ENCODE measurements around the gene KIAA0825. TPM values are rescaled to one million over a fixed set of nuclear protein-coding genes. Genes with fewer than 3 reads are reported as not detected.

The KIAA0825 gene
- total and polyA plus RNA-seq, 2 of the 8 experiments (the other 6 are each of a cell fraction or from before 2014, with no cell fraction given): 0.60 to 1.0 TPM

GRCh38 chr5:94168151-94168550 lies 450.3 kb downstream of the KIAA0825 start (continued):
- no peak for TF ChIP-seq CTCF (IDR thresholded peaks at IDR 0.05; ENCODE audit: control extremely low read depth in 1 of 3, insufficient read depth in 1 of 3, low read depth in 1 of 3, low read length in 3 of 3)
- no peak for TF ChIP-seq TBP (IDR thresholded peaks at IDR 0.05; ENCODE audit: low read depth, low read length)
- no peak for TF ChIP-seq CHD7 (IDR thresholded peaks at IDR 0.05; ENCODE audit: insufficient replicate concordance, low read length)
- no peak for TF ChIP-seq KDM5A (IDR thresholded peaks at IDR 0.05; ENCODE audit: low read length)
- no peak for TF ChIP-seq BRCA1 (IDR thresholded peaks at IDR 0.05; ENCODE audit: low read depth, low read length)
- no peak for TF ChIP-seq FOSL1 (IDR thresholded peaks at IDR 0.05; ENCODE audit: insufficient read depth, low read depth, low read length)
- TF ChIP-seq ATF2 (IDR thresholded peaks at IDR 0.05; ENCODE audit: low read length): no peak
- no peak for TF ChIP-seq BACH1 (IDR thresholded peaks at IDR 0.05; ENCODE audit: low read length)
